Panc1 (cell line): ENCODE results near the gene SCAF8.

Experiments
- POLR2AphosphoS5 ChIP-seq: IDR thresholded peaks from 2 replicates; pipeline ENCODE4 v1.6.1; 2012; ENCODE audit warnings: mild to moderate bottlenecking, low read depth, low read length, moderate library complexity
- SIN3A ChIP-seq: IDR thresholded peaks from 2 replicates; pipeline ENCODE4 v1.6.1; 2012; ENCODE audit warnings: low read depth, mild to moderate bottlenecking, low read length, moderate library complexity, borderline replicate concordance; ENCODE audit not compliant: insufficient read depth
- TF ChIP-seq, protein P1 (sequence below): fragments of 450-650 bp; IDR thresholded peaks from 2 replicates; pipeline ENCODE4 v1.5.1; 2017; ENCODE audit warnings: mild to moderate bottlenecking

DNA sequence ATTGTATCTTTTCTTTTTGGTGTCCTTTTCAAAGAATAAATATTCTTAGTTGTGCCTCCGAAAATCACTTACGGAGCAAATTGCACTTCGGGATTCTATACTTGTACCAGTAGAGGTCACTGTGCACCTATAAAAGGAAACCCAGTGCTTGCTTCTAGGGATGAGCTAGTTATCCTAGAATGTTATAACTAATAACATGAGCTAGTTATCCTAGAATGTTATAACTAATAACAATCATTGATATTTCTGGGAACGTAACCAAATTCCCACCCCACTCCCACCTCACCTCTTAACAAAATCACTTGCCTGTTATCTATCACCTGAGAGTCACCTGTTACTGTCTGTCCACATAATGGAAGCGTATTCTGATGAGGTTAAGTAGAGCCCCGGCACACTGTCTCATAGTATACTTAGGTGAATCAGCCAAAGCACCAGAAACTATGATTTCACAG lies 135.0 kb downstream of the SCAF8 start:
- TF ChIP-seq POLR2AphosphoS5, result no peak
- TF ChIP-seq, protein P1, sequence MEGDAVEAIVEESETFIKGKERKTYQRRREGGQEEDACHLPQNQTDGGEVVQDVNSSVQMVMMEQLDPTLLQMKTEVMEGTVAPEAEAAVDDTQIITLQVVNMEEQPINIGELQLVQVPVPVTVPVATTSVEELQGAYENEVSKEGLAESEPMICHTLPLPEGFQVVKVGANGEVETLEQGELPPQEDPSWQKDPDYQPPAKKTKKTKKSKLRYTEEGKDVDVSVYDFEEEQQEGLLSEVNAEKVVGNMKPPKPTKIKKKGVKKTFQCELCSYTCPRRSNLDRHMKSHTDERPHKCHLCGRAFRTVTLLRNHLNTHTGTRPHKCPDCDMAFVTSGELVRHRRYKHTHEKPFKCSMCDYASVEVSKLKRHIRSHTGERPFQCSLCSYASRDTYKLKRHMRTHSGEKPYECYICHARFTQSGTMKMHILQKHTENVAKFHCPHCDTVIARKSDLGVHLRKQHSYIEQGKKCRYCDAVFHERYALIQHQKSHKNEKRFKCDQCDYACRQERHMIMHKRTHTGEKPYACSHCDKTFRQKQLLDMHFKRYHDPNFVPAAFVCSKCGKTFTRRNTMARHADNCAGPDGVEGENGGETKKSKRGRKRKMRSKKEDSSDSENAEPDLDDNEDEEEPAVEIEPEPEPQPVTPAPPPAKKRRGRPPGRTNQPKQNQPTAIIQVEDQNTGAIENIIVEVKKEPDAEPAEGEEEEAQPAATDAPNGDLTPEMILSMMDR, result peak; percentile 75; the same call in 1 of the 2 replicates
- TF ChIP-seq SIN3A, result no peak
